Measurements from ENCODE around the gene RDX.

DNA sequence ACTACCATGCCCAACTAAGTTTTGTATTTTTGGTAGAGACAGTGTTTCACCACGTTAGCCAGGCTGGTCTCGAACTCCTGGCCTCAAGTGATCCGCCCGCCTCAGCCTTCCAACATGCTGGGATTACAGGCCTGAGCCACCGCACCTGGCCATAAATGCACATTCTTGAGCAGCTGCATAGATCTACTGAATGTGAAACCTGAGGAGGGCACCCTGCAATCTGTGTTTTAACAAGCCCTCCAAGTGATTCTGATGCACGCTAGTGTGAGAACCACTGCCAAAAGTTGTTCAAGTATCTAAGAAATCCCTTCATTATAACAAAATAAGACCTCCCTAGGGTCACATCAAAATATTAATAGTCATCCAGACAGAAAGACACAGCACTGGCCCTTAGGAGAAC is 89.3 kb downstream of the RDX start:
- TF ChIP-seq ZFP36 (IDR thresholded peaks at IDR 0.05; ENCODE audit: low read depth, low read length, partially characterized antibody) (no peak), HDAC2 (IDR thresholded peaks at IDR 0.05) (no peak), SRF (CRISPR knock-in tag; IDR thresholded peaks at IDR 0.05) (no peak), ETV6 (IDR thresholded peaks at IDR 0.05; ENCODE audit: borderline replicate concordance in 1 of 2, low read depth in 2 of 2, low read length in 1 of 2) (no peak), ETV6 (CRISPR knock-in tag; IDR thresholded peaks at IDR 0.05; ENCODE audit: borderline replicate concordance) (no peak), ZNF384 (IDR thresholded peaks at IDR 0.05; ENCODE audit: low read depth, low read length) (no peak), KDM4B (IDR thresholded peaks at IDR 0.05; ENCODE audit: borderline replicate concordance in 2 of 2, low read depth in 1 of 2) (no peak), SIX5 (IDR thresholded peaks at IDR 0.05; ENCODE audit: borderline replicate concordance in 1 of 2, insufficient read depth in 1 of 2, low read depth in 1 of 2, low read length in 2 of 2) (no peak), SAP30 (IDR thresholded peaks at IDR 0.05; ENCODE audit: borderline replicate concordance, insufficient read depth, low read depth, low read length, poor library complexity, severe bottlenecking) (no peak)
- TF ChIP-seq, protein P1, sequence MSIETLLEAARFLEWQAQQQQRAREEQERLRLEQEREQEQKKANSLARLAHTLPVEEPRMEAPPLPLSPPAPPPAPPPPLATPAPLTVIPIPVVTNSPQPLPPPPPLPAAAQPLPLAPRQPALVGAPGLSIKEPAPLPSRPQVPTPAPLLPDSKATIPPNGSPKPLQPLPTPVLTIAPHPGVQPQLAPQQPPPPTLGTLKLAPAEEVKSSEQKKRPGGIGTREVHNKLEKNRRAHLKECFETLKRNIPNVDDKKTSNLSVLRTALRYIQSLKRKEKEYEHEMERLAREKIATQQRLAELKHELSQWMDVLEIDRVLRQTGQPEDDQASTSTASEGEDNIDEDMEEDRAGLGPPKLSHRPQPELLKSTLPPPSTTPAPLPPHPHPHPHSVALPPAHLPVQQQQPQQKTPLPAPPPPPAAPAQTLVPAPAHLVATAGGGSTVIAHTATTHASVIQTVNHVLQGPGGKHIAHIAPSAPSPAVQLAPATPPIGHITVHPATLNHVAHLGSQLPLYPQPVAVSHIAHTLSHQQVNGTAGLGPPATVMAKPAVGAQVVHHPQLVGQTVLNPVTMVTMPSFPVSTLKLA (conservative IDR thresholded peaks at IDR 0.05) = no peak
- TF ChIP-seq, protein P2, sequence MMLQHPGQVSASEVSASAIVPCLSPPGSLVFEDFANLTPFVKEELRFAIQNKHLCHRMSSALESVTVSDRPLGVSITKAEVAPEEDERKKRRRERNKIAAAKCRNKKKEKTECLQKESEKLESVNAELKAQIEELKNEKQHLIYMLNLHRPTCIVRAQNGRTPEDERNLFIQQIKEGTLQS (IDR thresholded peaks at IDR 0.05) = no peak
- TF ChIP-seq, protein P2 (CRISPR knock-in tag; conservative IDR thresholded peaks at IDR 0.05) = no peak
- TF ChIP-seq, protein P3, sequence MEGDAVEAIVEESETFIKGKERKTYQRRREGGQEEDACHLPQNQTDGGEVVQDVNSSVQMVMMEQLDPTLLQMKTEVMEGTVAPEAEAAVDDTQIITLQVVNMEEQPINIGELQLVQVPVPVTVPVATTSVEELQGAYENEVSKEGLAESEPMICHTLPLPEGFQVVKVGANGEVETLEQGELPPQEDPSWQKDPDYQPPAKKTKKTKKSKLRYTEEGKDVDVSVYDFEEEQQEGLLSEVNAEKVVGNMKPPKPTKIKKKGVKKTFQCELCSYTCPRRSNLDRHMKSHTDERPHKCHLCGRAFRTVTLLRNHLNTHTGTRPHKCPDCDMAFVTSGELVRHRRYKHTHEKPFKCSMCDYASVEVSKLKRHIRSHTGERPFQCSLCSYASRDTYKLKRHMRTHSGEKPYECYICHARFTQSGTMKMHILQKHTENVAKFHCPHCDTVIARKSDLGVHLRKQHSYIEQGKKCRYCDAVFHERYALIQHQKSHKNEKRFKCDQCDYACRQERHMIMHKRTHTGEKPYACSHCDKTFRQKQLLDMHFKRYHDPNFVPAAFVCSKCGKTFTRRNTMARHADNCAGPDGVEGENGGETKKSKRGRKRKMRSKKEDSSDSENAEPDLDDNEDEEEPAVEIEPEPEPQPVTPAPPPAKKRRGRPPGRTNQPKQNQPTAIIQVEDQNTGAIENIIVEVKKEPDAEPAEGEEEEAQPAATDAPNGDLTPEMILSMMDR (IDR thresholded peaks at IDR 0.05 in 2 of 3, conservative IDR thresholded peaks at IDR 0.05 in 1 of 3; ENCODE audit: insufficient read depth in 2 of 3, low read depth in 1 of 3, low read length in 3 of 3) = no peak

Data from K562 (cell line).